GOT3 (cell line): ENCODE measurements around the gene CYP4A22.
"Not testable (repeated sequence)": the region's sequence is repeated elsewhere in the genome, so short reads cannot be mapped to it uniquely, and the experiment has no call there.

Experiments used
- DNase-seq: peaks from one replicate; lab custom pipeline; 2025; ENCODE audit warnings: mixed read lengths; lab: John Stamatoyannopoulos, UW

CYP4A22 gene, protein sequence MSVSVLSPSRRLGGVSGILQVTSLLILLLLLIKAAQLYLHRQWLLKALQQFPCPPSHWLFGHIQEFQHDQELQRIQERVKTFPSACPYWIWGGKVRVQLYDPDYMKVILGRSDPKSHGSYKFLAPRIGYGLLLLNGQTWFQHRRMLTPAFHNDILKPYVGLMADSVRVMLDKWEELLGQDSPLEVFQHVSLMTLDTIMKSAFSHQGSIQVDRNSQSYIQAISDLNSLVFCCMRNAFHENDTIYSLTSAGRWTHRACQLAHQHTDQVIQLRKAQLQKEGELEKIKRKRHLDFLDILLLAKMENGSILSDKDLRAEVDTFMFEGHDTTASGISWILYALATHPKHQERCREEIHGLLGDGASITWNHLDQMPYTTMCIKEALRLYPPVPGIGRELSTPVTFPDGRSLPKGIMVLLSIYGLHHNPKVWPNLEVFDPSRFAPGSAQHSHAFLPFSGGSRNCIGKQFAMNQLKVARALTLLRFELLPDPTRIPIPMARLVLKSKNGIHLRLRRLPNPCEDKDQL

DNA sequence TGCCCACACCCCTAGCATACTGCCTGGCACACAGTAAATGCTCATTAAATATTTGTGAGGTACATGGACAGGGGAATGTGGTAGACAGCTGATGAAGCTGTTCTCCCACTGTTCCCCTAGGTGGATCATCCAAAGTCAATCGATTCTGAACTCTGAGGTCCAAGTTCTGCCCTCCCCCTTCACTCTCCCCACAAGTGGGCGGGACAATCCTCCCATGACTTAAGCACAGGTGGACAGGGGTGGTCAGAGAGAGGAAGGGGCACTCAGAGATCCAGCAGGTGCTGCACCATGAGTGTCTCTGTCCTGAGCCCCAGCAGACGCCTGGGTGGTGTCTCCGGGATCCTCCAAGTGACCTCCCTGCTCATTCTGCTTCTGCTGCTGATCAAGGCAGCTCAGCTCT is at the start of gene CYP4A22:
CYP4A22 (plus strand) TSS at position 244 of the 400 bp plus-strand sequence; CDS start at position 289, 45 bp downstream.
- DNase-seq = no peak

DNA sequence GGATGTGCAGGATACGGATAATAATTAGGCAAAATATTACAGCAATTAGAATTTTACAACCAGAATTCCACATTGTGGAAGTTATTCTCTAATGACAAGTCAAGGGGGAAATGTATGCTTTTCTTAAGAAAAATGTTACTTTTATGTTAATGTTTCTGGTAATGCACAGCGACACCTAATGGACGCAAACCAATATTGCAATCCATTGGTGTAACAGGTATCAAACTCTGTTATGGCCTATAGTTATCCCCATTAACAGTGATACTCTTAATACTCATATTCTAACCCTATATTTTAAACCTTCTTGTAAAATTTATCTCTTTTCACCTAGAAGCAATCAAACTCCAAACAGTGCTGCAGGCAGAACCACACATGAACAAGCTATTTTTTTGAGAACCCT is 47.9 kb upstream of the CYP4A22 start:
- not testable (repeated sequence) for DNase-seq

DNA sequence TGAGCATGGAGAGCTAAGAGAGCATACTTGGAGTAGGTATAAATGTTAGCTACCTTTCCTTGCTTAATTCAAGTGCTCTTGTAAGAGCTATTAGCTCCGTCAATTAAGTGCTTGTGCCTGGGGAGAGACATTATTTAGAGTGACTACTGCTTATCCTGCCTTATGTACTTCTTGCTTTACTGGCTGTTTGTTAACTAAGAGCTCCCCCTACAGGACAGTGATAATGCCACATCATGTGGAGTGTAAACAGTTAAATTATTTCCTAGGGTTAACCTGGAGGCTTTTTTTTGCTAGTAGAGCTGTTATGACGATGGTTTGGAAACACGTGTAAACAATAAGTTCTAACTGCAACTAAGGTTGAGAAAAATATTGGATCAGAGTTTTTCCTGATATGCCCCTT is 45.8 kb upstream of the CYP4A22 start:
- DNase-seq = not testable (repeated sequence)

DNA sequence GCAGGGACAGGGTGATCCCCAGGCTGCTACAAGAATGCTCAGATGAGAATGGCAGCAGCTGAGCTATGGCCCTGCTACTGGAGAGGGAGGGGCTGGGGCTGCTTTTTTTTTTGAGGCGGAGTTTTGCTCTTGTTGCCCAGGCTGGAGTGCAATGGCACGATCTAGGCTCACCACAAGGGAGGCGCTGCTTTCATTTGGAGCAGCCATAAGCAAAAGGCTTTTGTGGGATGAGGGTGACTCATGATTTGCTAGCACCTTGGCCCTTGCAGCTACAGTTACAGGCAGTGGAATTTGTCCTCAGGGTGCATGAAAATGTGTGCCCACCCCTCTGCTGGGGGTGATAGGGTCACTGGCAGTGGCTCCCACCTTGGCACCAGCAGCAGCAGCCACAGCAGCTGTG is 32.4 kb upstream of the CYP4A22 start:
- DNase-seq = no peak

DNA sequence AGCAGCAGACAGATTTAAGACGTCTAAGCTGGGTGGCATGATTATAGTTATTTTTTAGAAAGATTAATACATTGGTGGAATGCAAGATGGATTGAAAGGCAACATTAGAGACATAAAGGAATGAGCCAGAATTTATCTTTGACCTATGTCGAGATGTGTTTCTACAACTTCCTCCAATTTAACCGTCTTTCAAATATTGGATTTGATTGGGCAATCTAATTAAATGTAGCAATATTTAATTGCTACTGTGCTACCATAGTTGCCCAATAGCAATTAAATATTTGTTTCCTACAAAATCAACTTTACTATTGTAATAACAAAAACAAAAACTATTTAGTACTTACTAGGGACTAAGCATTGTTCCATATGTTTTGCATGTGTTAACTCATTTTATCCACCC is 30.4 kb upstream of the CYP4A22 start:
- DNase-seq = no peak

DNA sequence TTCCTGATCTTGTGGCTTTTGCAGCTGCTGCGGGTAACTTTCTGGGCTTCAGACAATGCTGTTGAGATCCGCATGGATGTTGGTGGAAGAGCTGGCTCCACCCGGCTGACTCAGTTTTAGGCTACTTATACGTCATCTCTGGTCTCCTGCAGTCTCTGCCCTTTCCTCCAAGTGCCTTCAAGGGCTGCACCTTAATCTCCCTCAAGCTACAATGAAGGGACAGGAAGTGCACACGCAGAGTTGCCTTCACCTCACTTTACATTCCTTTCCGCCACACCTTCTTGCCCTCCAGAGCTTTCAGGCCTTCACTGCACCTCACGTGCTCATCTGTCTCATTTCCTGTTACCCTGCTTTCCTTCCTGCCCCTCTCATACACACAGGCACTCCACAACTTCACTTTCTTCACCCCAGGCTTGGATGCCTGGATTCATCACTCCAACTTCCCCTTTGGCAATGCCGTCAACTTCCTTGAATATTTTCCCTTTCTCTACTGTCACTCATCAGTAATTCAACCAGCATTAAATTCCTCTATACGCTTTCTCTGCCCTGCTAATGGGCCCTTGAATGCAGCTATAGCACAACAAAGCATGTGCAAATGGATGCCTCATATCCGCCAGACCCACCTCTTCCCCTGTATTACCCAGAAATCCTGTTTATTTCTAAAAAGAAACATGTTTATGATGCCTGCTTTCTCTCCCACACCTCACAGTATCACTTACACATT is 29.2 kb upstream of the CYP4A22 start:
- DNase-seq = not testable (repeated sequence)

DNA sequence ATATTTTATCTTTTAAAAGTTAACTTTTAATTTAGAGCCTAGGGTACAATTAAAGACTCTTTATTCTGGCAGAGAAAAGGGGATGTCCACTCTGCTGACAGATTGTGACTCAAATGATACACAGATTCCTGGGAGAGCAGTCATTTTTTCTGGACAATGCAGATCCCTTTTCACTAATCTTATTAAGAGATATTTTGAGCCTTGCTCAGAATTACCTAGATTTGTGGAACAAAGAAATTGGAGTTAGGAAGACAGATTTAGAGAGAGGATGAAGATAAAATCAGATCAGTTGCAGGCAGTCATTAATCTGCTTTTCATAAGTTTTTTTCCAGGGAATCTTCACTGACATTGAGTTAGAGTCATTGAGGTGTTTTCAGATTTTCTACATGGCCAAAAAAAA is 27.8 kb upstream of the CYP4A22 start:
- DNase-seq = not testable (repeated sequence)

DNA sequence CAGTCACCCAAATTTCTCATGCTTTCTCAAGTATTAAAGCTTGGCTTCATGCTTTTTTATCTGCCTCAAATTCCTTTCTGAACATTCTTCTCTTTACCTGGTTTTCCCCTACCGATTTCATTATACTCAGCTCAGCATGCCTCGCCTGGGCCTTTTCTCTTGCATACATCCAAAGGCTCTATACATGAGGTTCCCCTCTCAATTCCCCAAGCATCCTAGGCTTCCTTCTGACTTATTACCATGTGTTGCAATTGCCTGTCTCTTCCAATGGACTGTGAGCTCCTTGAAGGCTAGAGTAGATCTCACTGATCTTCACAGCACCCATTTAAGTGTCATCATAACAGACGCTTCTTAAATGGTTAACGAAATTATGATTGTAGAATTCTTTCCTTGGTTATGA is 24.1 kb upstream of the CYP4A22 start:
- no peak for DNase-seq

DNA sequence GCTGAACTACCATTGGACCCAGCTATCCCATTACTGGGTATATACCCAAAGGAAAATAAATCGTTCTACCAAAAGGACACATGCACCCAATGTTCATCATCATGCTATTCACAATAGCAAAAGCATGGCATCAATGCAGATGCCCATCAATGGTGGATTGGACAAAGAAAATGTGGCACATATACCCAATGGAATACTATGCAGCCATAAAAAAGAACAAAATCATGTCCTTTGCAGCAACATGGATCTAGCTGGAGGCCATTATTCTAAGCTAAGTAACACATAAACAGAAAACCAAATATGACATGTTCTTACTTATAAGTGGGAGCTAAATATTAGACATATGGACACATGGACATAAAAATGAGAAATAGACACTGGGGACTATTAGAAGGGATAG is 16.2 kb upstream of the CYP4A22 start:
- not testable (repeated sequence) for DNase-seq

DNA sequence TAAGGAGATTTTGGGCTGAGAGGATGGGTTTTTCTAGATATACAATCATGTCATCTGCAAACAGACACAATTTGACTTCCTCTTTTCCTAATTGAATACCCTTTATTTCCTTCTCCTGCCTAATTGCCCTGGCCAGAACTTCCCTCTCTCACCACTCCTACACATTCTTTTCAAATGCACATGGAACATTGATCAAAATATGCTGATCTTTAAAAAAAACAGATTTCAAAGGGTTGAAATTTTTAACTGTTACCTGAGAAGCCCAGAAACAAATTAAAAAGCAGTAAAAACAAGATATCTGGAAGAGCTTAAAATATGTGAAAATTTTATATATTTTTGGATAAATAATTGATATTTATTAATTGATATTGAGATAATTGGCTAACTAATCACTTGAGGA is 12.4 kb upstream of the CYP4A22 start:
- DNase-seq = not testable (repeated sequence)

DNA sequence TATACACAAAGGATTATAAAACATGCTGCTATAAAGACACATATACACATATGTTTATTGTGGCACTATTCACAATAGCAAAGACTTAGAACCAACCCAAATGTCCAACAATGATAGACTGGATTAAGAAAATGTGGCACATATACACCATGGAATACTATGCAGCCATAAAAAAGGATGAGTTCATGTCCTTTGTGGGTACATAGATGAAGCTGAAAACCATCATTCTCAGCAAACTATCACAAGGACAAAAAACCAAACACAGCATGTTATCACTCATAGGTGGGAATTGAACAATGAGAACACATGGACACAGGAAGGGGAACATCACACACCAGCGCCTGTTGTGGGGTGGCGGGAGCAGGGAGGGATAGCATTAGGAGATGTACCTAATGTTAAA is 10.2 kb upstream of the CYP4A22 start:
- not testable (repeated sequence) for DNase-seq

DNA sequence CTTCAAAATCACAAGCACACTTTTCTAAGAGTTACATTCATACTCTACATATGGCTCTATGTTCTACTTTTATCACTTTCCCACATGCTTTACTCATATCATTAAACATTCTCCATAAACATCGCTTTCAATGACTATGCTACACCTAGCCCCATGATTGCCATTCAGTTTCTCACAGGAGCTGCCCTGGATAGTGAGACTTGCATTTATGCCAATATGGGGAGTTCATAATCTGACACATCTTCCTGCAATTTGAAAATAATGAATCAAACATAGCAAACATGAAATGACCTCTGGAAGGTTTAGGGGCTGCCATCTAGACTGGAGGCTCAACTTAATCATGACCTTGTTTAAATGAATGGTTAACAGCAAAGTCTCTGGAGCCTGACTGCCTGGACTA is 9.0 kb upstream of the CYP4A22 start:
- no peak for DNase-seq

DNA sequence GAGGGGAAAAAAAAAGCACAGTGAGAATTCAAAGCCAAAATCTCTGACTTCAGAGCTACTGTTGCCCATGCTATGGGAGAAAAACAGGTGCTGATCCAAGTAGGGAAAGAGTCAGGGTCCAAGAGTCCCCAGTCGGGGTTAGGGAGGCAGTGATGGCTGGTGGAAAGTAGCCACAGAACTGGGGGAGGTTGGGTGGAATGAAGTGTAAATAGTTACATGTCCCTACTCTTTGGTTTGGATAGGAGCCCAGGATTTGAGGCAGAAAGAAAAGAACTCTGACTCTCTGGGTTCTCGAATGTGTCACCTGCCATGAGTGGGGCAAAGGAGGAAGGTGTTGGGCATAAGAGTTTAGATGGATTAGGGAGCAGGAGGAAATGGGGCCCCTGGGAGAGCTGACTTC is 8.4 kb upstream of the CYP4A22 start:
- not testable (repeated sequence) for DNase-seq

DNA sequence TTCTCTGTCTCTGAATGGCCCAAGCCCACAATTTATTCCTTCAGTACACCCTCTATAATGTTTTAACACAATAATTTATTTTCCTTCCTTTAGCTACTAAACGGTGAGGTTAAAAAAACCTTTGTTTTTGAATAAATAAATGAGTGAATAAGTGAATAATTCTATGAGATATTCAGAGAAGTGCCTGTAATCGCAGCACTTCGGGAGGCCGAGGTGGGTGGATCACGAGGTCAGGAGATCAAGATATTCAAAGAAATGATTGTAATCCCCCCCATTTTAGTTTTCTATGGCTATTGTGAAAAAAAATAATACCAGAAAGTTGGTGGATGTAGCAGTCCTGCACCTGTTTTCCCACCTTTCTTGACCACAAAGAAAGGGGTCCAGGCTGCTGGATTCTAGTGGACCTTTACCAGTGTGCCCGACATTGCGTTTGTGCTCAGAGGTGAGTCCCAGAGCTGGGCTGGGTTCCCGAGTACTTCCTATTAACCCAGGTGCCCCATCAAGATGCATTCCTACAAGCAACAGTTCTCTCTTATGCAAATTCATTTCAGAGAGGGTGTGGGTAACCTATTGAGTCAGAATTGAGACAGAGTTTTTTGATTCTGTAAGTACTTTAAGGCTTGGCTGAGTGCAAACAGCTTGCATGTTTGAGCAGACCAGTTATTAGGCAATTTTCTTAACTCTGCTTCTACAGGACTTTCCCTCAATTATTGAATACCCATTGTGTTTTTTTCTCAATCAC is 7.6 kb upstream of the CYP4A22 start:
- not testable (repeated sequence) for DNase-seq

DNA sequence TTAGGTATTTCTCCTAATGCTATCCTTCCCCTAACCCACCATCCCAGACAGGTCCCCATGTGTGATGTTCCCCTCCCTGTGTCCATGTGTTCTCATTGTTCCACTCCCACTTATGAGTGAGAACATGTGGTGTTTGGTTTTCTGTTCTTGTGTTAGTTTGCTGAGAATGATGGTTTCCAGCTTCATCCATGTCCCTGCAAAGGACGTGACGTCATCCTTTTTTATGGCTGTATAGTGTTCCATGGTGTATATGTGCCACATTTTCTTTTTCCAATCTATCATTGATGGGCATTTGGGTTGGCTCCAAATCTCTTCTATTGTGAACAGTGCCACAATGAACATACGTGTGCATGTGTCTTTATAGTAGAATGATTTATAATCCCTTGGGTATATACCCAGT is 4.6 kb upstream of the CYP4A22 start:
- DNase-seq = not testable (repeated sequence)

DNA sequence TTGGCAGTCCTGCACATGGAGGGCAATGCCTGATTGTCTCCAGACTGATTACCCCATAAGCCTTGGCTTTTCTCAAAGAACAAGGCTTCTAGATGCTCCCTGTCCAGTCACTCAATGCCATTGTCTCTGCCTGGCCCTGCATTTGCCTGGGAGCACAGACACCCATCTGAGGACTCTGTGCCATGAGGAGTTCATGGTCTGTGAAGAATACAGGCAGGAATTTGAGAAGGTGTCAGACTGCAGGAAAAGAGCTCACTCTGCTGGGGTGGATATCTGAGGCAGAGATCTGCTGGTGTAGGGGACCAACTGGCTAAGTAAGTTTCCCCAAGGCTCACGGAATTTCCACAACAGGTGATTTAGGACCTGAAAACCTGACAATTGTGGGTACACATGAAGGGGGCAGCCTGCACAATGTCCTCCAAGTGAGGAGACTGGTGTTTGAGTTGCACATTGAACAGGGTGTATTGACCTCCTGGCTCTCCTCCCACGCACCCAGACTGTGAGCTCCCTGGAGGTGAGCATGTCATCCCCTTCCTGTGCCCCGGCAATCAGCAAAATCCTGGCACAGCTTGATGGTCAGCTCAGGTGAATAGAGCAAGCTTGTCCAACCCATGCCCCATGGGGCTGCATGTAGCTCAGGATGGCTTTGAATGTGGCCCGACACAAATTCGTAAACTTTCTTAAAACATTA is 829 bp downstream of the CYP4A22 start:
- DNase-seq = no peak

DNA sequence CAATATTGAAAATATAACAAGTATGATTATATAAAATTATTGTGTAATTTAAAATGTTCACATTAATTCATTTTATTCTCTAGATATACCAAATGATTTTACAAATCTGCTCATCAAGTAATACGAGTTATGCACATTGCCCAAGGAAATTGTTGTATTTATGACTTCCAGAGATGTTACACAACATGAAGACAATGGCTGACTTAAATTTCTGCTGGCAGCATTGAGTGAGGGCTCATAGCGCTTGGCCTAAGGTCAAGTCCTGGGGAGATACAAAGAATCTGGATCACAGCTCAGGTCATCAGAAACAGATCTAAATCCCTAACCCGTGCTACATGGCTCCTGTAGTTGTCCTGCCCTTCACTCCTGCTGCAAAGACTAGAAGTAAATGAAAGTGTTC is 3.1 kb downstream of the CYP4A22 start:
- not testable (repeated sequence) for DNase-seq

DNA sequence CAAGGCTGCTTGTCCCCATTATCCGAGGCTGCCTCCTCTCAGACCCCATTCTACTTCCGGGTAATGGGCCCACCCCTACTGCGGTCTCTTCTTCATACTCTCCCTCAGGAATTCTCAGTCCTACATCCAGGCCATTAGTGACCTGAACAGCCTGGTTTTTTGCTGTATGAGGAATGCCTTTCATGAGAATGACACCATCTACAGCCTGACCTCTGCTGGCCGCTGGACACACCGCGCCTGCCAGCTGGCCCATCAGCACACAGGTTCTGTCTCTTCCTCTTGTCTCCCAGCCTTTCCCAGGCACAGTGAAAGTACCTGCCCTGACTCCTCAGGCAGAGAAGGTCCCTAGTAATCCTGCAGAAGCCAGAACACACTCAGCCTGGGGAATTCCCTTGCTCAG is 6.4 kb downstream of the CYP4A22 start:
- not testable (repeated sequence) for DNase-seq

DNA sequence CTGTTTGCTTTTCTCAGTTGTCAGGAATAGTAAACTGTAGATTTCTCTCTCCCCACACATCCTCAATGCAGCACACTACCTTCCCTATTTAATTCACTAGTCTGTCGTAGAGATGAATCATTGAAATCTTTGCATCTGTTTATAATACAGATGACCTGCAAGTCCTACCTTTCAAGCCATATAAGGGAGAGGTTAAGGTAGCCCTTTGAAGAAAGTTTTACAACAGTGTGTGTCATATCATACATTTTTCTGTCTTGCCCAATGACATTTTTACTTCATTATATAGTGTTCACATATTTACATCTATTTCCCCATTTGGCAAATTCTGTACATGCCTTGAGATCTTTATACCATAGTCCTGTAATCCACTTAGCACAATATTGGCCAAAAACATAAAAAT is 9.3 kb downstream of the CYP4A22 start:
- not testable (repeated sequence) for DNase-seq

DNA sequence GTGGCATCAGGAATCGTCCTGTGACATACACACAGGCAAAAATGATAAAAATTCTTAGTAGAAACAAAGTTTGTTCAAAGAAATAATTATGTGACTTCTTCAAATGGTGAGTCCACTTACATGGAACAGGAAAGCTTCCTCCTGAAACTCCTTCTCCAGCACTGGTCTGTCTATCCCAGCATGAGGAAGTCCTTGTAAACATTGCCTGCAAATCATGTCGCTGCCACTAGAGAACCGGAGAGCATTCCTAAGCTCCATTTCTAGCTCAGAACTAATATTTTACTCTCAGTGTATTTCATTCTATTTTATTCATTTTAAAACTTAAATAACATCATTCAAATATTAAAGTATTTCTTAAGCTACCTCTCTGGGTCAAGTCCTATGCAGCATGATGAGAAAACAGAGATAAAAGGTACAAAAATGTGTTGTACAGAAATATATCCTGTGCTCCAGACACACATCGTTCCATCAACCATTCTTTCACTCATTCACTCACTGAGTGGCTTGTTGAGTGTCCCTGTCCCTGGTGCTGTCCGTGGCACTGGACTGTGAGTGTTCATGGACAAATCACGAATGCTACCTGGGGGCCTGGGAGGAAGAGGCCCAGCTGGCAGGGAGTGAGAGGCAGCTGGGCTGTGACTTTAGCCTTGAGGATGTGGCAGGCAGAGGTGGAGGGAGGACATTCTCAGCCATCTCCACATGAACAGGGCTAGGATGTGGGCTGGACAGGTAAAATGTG is 10.0 kb downstream of the CYP4A22 start:
- no peak for DNase-seq

DNA sequence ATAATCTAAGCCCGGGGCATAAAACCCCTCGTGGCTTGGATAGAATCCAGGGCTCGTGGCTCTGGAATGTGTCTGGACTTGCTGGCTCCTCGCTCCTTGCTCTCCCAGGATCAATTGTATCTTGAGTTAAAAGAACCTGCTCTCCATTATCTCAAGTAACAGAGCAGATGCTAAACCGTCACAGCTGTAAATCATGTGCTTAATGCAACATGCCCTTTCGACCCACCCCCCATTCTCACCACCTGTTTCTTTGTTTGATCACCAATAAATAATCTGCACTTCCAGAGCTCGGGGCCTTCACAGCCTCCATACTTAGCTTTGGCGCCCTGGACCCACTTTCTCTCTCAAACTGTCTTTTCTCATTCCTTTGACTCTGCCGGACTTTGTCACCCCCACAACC is 11.9 kb downstream of the CYP4A22 start:
- DNase-seq = not testable (repeated sequence)
